ENCODE measurements around the gene YPEL5. TPM values are rescaled to one million over a fixed set of nuclear protein-coding genes. Genes with fewer than 3 reads are reported as not detected.

Gene YPEL5
- total RNA-seq, 1 experiment from 2014 or later: 27.1 TPM

DNA sequence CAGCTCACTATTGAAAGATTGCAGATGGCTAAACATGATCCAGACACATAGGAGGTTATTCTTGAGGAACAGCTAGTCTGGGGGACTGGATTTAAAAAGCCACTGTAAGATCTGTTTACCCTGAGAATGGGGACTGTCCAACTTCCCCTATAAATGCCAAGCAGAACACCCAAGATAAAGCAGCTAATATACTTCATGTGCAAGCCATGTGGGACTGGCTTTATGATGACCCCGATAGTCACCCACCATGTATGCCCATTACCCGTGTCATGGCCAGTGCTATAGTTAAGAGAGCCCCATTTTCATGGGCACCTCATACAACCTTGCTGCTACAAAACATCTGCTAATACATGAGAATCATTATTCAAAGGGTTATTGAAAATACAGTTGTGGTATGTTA lies 16.0 kb downstream of the YPEL5 start:
- no peaks in the 10 kb centered on the region for H3K27me3 ChIP-seq (ENCODE audit: insufficient read depth, low read length)
- H3K9me3 ChIP-seq (ENCODE audit: control insufficient read depth in 1 of 2, insufficient read depth in 1 of 2, low read depth in 1 of 2, low read length in 2 of 2): no peaks in the 10 kb centered on the region
- RAD21 ChIA-PET (ENCODE audit: low non-redundant PET in 1 of 2, low total read pairs in 2 of 2, uncharacterized antibody in 2 of 2, unreplicated experiment in 2 of 2): interaction anchor here in 1 of 2 experiments (0.6 kb wide), 1 partner anchor 16 kb away, joined by 4 read pairs; no protein-coding TSS in a partner anchor
- H3K27ac ChIP-seq (ENCODE audit: low read depth, low read length): no peak overlapping the region
- H3K9me2 ChIP-seq (ENCODE audit: insufficient read depth): no peaks in the 10 kb centered on the region
- ATAC-seq (no peak), DNase-seq (ENCODE audit: low read depth, low spot score) (no peak)
- CTCF ChIA-PET: interaction anchor here (1.3 to 4.9 kb wide), 2 partner anchors 14 to 548 kb away, joined by 4 to 152 read pairs; no protein-coding TSS in a partner anchor
- BruUV-seq (replicated peaks): no TSS peak
- H3K4me3 ChIP-seq (replicated peaks in 1 of 2; ENCODE audit: low read depth in 1 of 2, low read length in 2 of 2): no peak overlapping the region
- TF ChIP-seq SIN3A (IDR thresholded peaks at IDR 0.05; ENCODE audit: low read depth) (no peak), RAD21 (IDR thresholded peaks at IDR 0.05; ENCODE audit: low read depth) (no peak), CBX3 (IDR thresholded peaks at IDR 0.05; ENCODE audit: low read depth) (no peak), JUND (IDR thresholded peaks at IDR 0.05) (no peak), EZH2 (IDR thresholded peaks at IDR 0.05) (no peak), FOSL1 (IDR thresholded peaks at IDR 0.05; ENCODE audit: low read depth) (no peak), POLR2A (IDR thresholded peaks at IDR 0.05; ENCODE audit: borderline replicate concordance, extremely low read depth, insufficient read depth, insufficient read length) (no peak), EZH2phosphoT487 (IDR thresholded peaks at IDR 0.05; ENCODE audit: borderline replicate concordance) (no peak), YY1 (IDR thresholded peaks at IDR 0.05; ENCODE audit: extremely low read depth, insufficient replicate concordance, low read depth, low read length) (no peak), SRF (IDR thresholded peaks at IDR 0.05; ENCODE audit: low read depth) (no peak), EGR1 (IDR thresholded peaks at IDR 0.05; ENCODE audit: low read depth) (no peak), SP1 (IDR thresholded peaks at IDR 0.05; ENCODE audit: low read depth) (no peak)
- TF ChIP-seq, protein P1, sequence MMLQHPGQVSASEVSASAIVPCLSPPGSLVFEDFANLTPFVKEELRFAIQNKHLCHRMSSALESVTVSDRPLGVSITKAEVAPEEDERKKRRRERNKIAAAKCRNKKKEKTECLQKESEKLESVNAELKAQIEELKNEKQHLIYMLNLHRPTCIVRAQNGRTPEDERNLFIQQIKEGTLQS (IDR thresholded peaks at IDR 0.05): no peak
- TF ChIP-seq, protein P2, sequence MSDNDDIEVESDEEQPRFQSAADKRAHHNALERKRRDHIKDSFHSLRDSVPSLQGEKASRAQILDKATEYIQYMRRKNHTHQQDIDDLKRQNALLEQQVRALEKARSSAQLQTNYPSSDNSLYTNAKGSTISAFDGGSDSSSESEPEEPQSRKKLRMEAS (IDR thresholded peaks at IDR 0.05): no peak
- POLR2A ChIA-PET: no interaction called here
- H3K4me2 ChIP-seq (ENCODE audit: low read length): no peak overlapping the region
- no peaks in the 10 kb centered on the region; the same call in 1 of the 2 replicates for H4K20me1 ChIP-seq (ENCODE audit: insufficient read depth)
- no peaks in the 10 kb centered on the region for H3K79me2 ChIP-seq (ENCODE audit: insufficient read depth, low read length)
- peaks cover 0 to 7% of the 10 kb centered on the region in 2 experiments; a peak in 1 of 4 replicates for H3K36me3 ChIP-seq (ENCODE audit: control insufficient read depth in 1 of 2, insufficient read depth in 2 of 2, low read length in 2 of 2)
- H3K9ac ChIP-seq (ENCODE audit: low read length): no peak overlapping the region
- intact Hi-C loops (cut with micrococcal nuclease): loop anchor here (10.0 kb wide), 1 partner anchor 1162 kb away; no protein-coding TSS in a partner anchor
- H2AFZ ChIP-seq (ENCODE audit: low read depth, low read length, poor library complexity, severe bottlenecking): no peak overlapping the region
- peaks cover 0 to 6% of the 10 kb centered on the region in 2 experiments; a peak in 1 of 4 replicates for H3K4me1 ChIP-seq (ENCODE audit: control insufficient read depth in 1 of 2, insufficient read depth in 2 of 2, low read length in 2 of 2)

All from HCT116 (cell line).